Ascending aorta (tissue), 2 donors: ENCODE results near the gene SPACA6. TPM values are rescaled to one million over a fixed set of nuclear protein-coding genes. Genes with fewer than 3 reads are reported as not detected.

Experiments
- DNase-seq, 2 donors: peaks; one replicate each; pipeline ENCODE4 v3.0.0-alpha.2; 2019; ENCODE audit warnings: low spot score in 2 of 2
- H3K27ac ChIP-seq, 2 donors: fragments of 200-600 bp; sonication (generic); one replicate each; pipeline ENCODE4 v1.5.1; 2016 to 2017; ENCODE audit warnings: mild to moderate bottlenecking in 1 of 2
- H3K27me3 ChIP-seq: fragments of 200-600 bp; sonication (generic); one replicate; pipeline ENCODE4 v1.5.1; 2017
- H3K36me3 ChIP-seq, 2 donors: fragments of 200-600 bp; sonication (generic); one replicate each; pipeline ENCODE4 v1.5.1; 2016
- H3K4me1 ChIP-seq, 2 donors: fragments of 200-600 bp; sonication (generic); one replicate each; pipeline ENCODE4 v1.5.1; 2016 to 2017; ENCODE audit warnings: mild to moderate bottlenecking in 1 of 2
- H3K4me3 ChIP-seq, 2 donors: fragments of 200-600 bp; sonication (generic); one replicate each; pipeline ENCODE4 v1.5.1; 2016 to 2017; ENCODE audit warnings: mild to moderate bottlenecking in 1 of 2
- H3K9me3 ChIP-seq, 2 donors: fragments of 200-600 bp; sonication (generic); one replicate each; pipeline ENCODE4 v1.5.1; 2016
- CTCF ChIP-seq, 3 experiments: fragments of 200-600 bp in 2 of 3; fragments of 450-650 bp in 1 of 3; sonication (generic) in 2 of 3; IDR thresholded peaks; one replicate each; pipeline ENCODE4 v1.5.1; 2016 to 2019; ENCODE audit warnings: antibody characterized with exemption in 3 of 3, mild to moderate bottlenecking in 1 of 3, moderate library complexity in 1 of 3
- intact Hi-C: fragments of 100-400 bp; cut with DNase I; formaldehyde crosslinking; loops from one replicate; pipeline ENCODE4 v1.15.1; 2023
- total RNA-seq: library from RNA; depleted of rRNA; stranded (reverse); fragments of >200 nt; gene quantifications from one replicate; pipeline ENCODE4 v1.1.0, GENCODE V29; 2016

SPACA6 gene
- total RNA-seq, 1 donor from 2014 or later = 16.0 TPM

GRCh38 chr19:51740356-51740755 is 47.2 kb downstream of the SPACA6 start:
- no peaks in the 10 kb centered on the region for H3K9me3 ChIP-seq
- DNase-seq = no peak
- no peak overlapping the region for H3K27ac ChIP-seq
- no peak for TF ChIP-seq CTCF (IDR thresholded peaks at IDR 0.05)
- H3K27me3 ChIP-seq = no peaks in the 10 kb centered on the region
- H3K4me3 ChIP-seq = no peak overlapping the region
- no peaks in the 10 kb centered on the region for H3K4me1 ChIP-seq
- H3K36me3 ChIP-seq = no peaks in the 10 kb centered on the region
- intact Hi-C loops = no loop called here

- Histone ChIP-seq H3K27me3 (no peaks in the 10 kb centered on the region), H3K36me3 (no peaks in the 10 kb centered on the region), H3K4me3 (no peak overlapping the region), H3K4me1 (no peaks in the 10 kb centered on the region), H3K9me3 (no peaks in the 10 kb centered on the region), H3K27ac (no peak overlapping the region)
- DNase-seq = no peak
- intact Hi-C loops = no loop called here
- no peak for TF ChIP-seq CTCF (IDR thresholded peaks at IDR 0.05)
These were observed 49.7 kb downstream of the SPACA6 start for GRCh38 chr19:51742789-51743188.

- Histone ChIP-seq H3K4me3 (no peak overlapping the region), H3K36me3 (no peaks in the 10 kb centered on the region), H3K27me3 (no peaks in the 10 kb centered on the region), H3K9me3 (no peaks in the 10 kb centered on the region), H3K4me1 (no peaks in the 10 kb centered on the region), H3K27ac (no peak overlapping the region)
- no peak for TF ChIP-seq CTCF (IDR thresholded peaks at IDR 0.05)
- no peak for DNase-seq
- intact Hi-C loops = no loop called here
These were observed 50.3 kb downstream of the SPACA6 start for GRCh38 chr19:51743405-51743804.

GRCh38 chr19:51746731-51747130 is 53.6 kb downstream of the SPACA6 start:
- intact Hi-C loops = no loop called here
- DNase-seq = no peak
- Histone ChIP-seq H3K27me3 (no peaks in the 10 kb centered on the region), H3K27ac (no peak overlapping the region), H3K4me3 (no peak overlapping the region), H3K9me3 (no peaks in the 10 kb centered on the region), H3K4me1 (no peaks in the 10 kb centered on the region), H3K36me3 (no peaks in the 10 kb centered on the region)
- no peak for TF ChIP-seq CTCF (IDR thresholded peaks at IDR 0.05)

GRCh38 chr19:51749979-51750378 is 56.8 kb downstream of the SPACA6 start:
- TF ChIP-seq CTCF (IDR thresholded peaks at IDR 0.05) = no peak
- no peaks in the 10 kb centered on the region for H3K36me3 ChIP-seq
- no peak overlapping the region for H3K4me3 ChIP-seq
- no peaks in the 10 kb centered on the region for H3K9me3 ChIP-seq
- no peaks in the 10 kb centered on the region for H3K4me1 ChIP-seq
- no peak for DNase-seq
- no peaks in the 10 kb centered on the region for H3K27me3 ChIP-seq
- intact Hi-C loops = no loop called here
- no peak overlapping the region for H3K27ac ChIP-seq

GRCh38 chr19:51750400-51751094 is 57.4 kb downstream of the SPACA6 start:
- H3K9me3 ChIP-seq = no peaks in the 10 kb centered on the region
- no peaks in the 10 kb centered on the region for H3K4me1 ChIP-seq
- peak overlapping the region in 1 of 2 donors; percentile 30 for H3K4me3 ChIP-seq
- TF ChIP-seq CTCF (IDR thresholded peaks at IDR 0.05) = no peak
- intact Hi-C loops = no loop called here
- no peak for DNase-seq
- no peaks in the 10 kb centered on the region for H3K36me3 ChIP-seq
- H3K27me3 ChIP-seq = no peaks in the 10 kb centered on the region
- H3K27ac ChIP-seq = no peak overlapping the region
